ENCODE measurements around the gene MTO1.
"Not testable (repeated sequence)": the region's sequence is repeated elsewhere in the genome, so short reads cannot be mapped to it uniquely, and the experiment has no call there.

The MTO1 gene

GRCh38 chr6:73547036-73547435 is 85.5 kb downstream of the MTO1 start:
- DNase-seq (ENCODE audit: low spot score), result no peak
- TF ChIP-seq, protein P1, sequence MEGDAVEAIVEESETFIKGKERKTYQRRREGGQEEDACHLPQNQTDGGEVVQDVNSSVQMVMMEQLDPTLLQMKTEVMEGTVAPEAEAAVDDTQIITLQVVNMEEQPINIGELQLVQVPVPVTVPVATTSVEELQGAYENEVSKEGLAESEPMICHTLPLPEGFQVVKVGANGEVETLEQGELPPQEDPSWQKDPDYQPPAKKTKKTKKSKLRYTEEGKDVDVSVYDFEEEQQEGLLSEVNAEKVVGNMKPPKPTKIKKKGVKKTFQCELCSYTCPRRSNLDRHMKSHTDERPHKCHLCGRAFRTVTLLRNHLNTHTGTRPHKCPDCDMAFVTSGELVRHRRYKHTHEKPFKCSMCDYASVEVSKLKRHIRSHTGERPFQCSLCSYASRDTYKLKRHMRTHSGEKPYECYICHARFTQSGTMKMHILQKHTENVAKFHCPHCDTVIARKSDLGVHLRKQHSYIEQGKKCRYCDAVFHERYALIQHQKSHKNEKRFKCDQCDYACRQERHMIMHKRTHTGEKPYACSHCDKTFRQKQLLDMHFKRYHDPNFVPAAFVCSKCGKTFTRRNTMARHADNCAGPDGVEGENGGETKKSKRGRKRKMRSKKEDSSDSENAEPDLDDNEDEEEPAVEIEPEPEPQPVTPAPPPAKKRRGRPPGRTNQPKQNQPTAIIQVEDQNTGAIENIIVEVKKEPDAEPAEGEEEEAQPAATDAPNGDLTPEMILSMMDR (IDR thresholded peaks at IDR 0.05; ENCODE audit: extremely low read depth, insufficient read depth, missing control alignments), result no peak
- in situ Hi-C loops (cut with MboI; ENCODE audit: low pct_unique_long_range_greater_than_20kb, low sequenced_read_pairs, unreplicated experiment), result no loop called here

- TF ChIP-seq, protein P1 (IDR thresholded peaks at IDR 0.05; ENCODE audit: extremely low read depth, insufficient read depth, missing control alignments), result no peak
- in situ Hi-C loops (cut with MboI; ENCODE audit: low pct_unique_long_range_greater_than_20kb, low sequenced_read_pairs, unreplicated experiment), result no loop called here
- DNase-seq (ENCODE audit: low spot score), result no peak
These were observed 87.2 kb downstream of the MTO1 start for GRCh38 chr6:73548458-73549446.

DNA sequence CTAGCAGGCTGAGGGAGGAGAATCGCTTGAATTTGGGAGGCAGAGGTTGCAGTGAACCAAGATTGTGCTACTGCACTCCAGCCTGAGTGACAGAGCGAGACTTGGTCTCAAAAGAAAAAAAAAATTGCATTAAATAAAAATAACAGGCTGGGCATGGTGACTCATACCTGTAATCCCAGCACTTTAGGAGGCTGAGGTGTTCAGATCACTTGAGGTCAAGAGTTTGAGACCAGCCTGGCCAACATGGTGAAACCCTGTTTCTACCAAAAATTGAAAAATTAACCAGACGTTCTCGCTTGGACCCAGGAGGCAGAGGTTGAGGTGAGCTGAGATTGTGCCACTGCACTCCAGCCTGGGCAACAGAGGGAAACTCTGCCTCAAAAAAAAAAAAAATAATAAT is 89.6 kb downstream of the MTO1 start:
- in situ Hi-C loops (cut with MboI; ENCODE audit: low pct_unique_long_range_greater_than_20kb, low sequenced_read_pairs, unreplicated experiment); DNase-seq (ENCODE audit: low spot score): not testable (repeated sequence)

- in situ Hi-C loops (cut with MboI; ENCODE audit: low pct_unique_long_range_greater_than_20kb, low sequenced_read_pairs, unreplicated experiment); DNase-seq (ENCODE audit: low spot score): not testable (repeated sequence)
These were observed 93.9 kb downstream of the MTO1 start for GRCh38 chr6:73555380-73555949.

DNA sequence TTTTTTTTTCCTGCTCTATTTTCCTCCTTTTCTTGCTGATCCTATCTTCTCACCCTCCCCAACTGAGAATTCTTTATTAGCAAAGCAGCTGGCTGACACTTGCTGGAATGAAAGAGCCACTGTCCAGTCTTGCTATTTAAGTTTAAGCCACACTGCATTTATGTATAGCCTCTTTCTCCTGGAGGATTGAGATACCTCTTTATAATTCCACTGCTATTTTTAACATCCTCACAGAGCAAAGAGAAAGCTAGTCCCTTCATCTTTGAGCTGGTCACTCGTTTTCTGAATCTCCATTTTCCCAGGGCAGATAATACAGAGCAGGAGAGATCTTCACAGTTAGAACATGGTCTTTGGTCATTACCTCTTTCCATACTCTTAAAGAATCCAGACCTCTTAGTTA is 95.3 kb downstream of the MTO1 start:
- DNase-seq (ENCODE audit: low spot score), result no peak
- TF ChIP-seq, protein P1 (IDR thresholded peaks at IDR 0.05; ENCODE audit: extremely low read depth, insufficient read depth, missing control alignments), result no peak
- in situ Hi-C loops (cut with MboI; ENCODE audit: low pct_unique_long_range_greater_than_20kb, low sequenced_read_pairs, unreplicated experiment), result no loop called here
